Activated CD4-positive, alpha-beta memory T cell treated with anti-CD3 and anti-CD28 coated beads, Interleukin-2, amount 10 ng/mL, durations not matched to agents 7 days and 5 days (primary cell): ENCODE measurements around the gene ACTL8. TPM values are rescaled to one million over a fixed set of nuclear protein-coding genes. Genes with fewer than 3 reads are reported as not detected.

Experiments
- CTCF ChIA-PET: fragments of 350-600 bp; sonication (Branson Sonifier 250); formaldehyde crosslinking; loops from one replicate; lab custom pipeline; 2021; ENCODE audit warnings: antibody characterized with exemption, inconsistent platforms; lab: Charles Lee
- POLR2A ChIA-PET: fragments of 350-600 bp; sonication (Branson Sonifier 250); formaldehyde crosslinking; loops from one replicate; lab custom pipeline; 2021; ENCODE audit warnings: antibody characterized with exemption; lab: Charles Lee
- DNase-seq: peaks from one replicate; pipeline ENCODE4 v3.0.0-alpha.2; 2020
- H3K27ac Mint-ChIP-seq: one replicate; pipeline ENCODE4 v1.8.0; 2021; ENCODE audit warnings: mild to moderate bottlenecking, mixed read lengths
- H3K27me3 Mint-ChIP-seq: one replicate; pipeline ENCODE4 v1.8.0; 2021; ENCODE audit warnings: mixed read lengths
- H3K36me3 Mint-ChIP-seq: one replicate; pipeline ENCODE4 v1.8.0; 2021; ENCODE audit warnings: low read depth, mixed read lengths
- H3K4me1 Mint-ChIP-seq: one replicate; pipeline ENCODE4 v1.8.0; 2021; ENCODE audit warnings: mixed read lengths
- H3K4me3 Mint-ChIP-seq: one replicate; pipeline ENCODE4 v1.8.0; 2021; ENCODE audit warnings: mild to moderate bottlenecking, mixed read lengths
- H3K9me3 Mint-ChIP-seq: one replicate; pipeline ENCODE4 v1.8.0; 2021; ENCODE audit warnings: mixed read lengths
- total RNA-seq, 2 experiments: library from RNA; stranded (reverse); gene quantifications; one replicate each; pipeline ENCODE4 v1.2.3, GENCODE V29; 2021

ACTL8 gene
- total RNA-seq, 2 experiments from 2014 or later, result not detected

DNA sequence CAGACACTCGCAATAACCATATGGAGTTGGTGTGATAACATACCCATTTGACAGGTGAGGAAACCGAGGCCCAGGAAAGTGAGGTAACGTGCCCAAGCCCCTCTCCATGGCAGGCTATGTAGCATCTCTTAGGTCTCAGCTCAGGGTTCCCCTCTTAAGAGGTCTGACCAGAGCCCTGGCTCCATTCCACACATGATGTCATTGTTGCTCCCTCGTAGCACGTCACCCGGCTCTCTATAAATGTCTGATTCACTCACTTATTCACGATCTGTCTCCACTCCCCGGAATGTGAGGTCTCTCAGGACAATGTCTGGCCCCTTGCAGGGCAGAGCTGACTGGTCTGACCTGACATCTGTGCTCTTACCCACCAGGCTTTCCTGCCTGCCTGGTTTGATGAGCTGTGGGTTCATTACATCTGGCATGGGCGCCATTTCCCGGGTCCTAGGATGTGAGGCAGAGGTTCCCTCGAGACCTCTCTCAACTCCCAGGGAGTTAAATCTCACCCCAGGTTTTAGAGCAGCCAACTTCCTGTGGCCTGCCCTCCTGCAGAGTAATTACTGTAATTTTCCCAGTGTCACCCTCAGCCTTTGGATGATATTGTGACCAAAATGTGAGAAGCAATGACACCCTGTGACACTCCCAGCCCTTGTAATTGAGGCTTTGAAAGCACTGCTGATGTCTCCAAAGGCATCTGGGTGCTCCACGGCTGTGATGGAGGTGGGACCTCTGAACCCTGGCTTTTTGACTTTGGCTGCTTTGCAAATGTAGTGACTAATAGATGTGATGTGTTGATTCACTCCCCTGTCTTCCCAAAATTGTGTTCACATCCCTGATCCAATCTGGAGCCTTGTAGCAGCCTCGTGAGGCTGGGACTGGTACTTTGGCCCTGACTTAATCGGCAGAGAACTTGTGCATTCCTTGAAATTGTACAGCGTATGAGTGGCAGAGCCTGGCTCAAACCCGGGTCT lies 10.6 kb downstream of the ACTL8 start:
- H3K4me1 Mint-ChIP-seq, result no peaks in the 10 kb centered on the region
- no peaks in the 10 kb centered on the region for H3K27me3 Mint-ChIP-seq
- CTCF ChIA-PET, result no interaction called here
- H3K4me3 Mint-ChIP-seq, result no peak overlapping the region
- H3K9me3 Mint-ChIP-seq, result peaks cover 5% of the 10 kb centered on the region
- POLR2A ChIA-PET, result no interaction called here
- H3K36me3 Mint-ChIP-seq, result no peaks in the 10 kb centered on the region
- no peak for DNase-seq
- H3K27ac Mint-ChIP-seq, result no peak overlapping the region

DNA sequence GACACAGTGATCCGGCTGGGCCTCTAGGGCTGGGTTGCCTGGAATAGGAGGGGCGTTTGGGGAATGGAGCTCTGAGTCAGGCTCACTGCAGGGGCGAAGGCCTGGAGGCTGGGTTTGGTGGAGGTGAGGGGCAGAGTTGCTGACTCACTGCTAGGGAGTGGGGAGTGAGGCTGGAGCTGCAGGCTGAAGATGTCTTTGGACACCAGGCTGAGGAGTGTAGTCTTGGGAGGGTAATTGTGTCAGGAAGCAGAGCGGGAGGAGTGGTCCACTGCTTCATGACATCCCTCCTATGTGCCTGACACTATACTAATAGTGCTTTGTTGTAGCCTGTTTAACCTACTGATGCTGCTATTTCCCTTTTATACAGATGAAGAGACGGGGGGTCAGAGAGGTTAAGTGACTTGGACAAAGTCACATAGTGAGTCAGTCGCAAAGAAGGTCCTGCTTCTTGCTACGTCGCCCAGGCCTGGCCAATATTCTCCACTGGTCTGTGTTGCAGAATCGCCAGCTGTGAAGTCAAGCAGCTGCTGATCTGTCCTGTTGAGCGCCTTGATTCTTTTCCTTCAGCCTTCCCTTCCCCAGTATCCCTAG lies 13.6 kb downstream of the ACTL8 start:
- Mint-ChIP-seq H3K36me3 (no peaks in the 10 kb centered on the region), H3K27me3 (no peaks in the 10 kb centered on the region), H3K9me3 (no peaks in the 10 kb centered on the region), H3K4me3 (no peak overlapping the region), H3K4me1 (no peaks in the 10 kb centered on the region), H3K27ac (no peak overlapping the region)
- CTCF ChIA-PET, result no interaction called here
- POLR2A ChIA-PET, result no interaction called here
- DNase-seq, result no peak

DNA sequence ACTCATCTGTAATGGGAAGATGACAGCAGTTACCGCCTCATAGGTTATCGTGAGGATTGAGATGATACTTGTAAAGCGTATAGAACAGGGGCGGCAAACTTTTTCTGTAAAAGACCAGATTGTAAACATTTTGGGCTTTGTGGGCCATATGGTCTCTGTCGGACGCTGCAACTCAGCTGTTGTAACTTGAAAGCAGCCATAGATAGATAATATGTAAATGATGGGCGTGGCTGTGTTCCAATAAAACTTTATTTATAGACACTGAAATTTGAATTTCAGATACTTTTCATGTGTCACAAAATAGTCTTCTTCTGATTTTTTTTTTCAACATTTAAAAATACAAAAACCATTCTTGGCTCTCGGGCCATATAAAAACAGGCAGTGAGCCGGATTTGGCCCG lies 15.8 kb downstream of the ACTL8 start:
- DNase-seq, result no peak
- CTCF ChIA-PET, result no interaction called here
- POLR2A ChIA-PET, result no interaction called here
- no peaks in the 10 kb centered on the region for H3K27me3 Mint-ChIP-seq
- H3K4me3 Mint-ChIP-seq, result no peak overlapping the region
- no peaks in the 10 kb centered on the region for H3K4me1 Mint-ChIP-seq
- no peaks in the 10 kb centered on the region for H3K9me3 Mint-ChIP-seq
- H3K36me3 Mint-ChIP-seq, result no peaks in the 10 kb centered on the region
- no peak overlapping the region for H3K27ac Mint-ChIP-seq

DNA sequence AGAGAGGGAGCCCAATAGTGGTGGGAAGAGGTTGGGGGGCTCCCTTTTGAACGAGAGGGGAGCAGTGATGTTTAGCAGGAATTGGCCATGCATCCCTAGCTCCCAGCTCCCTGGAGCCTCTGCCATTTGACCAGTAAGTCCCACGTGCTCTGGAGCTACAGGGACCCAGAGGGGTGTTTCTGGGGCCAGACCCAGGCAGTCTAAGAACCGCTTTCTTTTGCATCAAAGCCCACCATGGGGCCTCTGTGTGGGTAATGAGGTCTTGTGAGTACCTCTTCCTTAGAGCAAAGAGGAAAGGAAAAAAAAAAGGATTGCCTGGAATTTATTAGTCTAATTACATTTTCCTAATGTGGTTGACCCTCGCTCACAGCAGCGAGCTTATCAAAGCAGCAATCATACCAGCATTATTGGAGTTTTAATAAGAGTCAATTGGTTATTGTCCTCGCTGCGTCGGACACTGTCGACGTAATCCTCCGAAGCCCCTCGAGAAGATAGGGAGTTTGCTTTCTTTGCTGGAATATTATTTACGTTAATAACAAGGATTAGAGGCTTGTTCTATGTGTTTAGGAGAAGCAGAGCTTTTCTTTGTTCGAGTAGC lies 17.6 kb downstream of the ACTL8 start:
- H3K9me3 Mint-ChIP-seq, result no peaks in the 10 kb centered on the region
- H3K4me3 Mint-ChIP-seq, result no peak overlapping the region
- H3K4me1 Mint-ChIP-seq, result no peaks in the 10 kb centered on the region
- POLR2A ChIA-PET, result no interaction called here
- H3K27ac Mint-ChIP-seq, result no peak overlapping the region
- no peak for DNase-seq
- no peaks in the 10 kb centered on the region for H3K27me3 Mint-ChIP-seq
- CTCF ChIA-PET, result no interaction called here
- H3K36me3 Mint-ChIP-seq, result no peaks in the 10 kb centered on the region

DNA sequence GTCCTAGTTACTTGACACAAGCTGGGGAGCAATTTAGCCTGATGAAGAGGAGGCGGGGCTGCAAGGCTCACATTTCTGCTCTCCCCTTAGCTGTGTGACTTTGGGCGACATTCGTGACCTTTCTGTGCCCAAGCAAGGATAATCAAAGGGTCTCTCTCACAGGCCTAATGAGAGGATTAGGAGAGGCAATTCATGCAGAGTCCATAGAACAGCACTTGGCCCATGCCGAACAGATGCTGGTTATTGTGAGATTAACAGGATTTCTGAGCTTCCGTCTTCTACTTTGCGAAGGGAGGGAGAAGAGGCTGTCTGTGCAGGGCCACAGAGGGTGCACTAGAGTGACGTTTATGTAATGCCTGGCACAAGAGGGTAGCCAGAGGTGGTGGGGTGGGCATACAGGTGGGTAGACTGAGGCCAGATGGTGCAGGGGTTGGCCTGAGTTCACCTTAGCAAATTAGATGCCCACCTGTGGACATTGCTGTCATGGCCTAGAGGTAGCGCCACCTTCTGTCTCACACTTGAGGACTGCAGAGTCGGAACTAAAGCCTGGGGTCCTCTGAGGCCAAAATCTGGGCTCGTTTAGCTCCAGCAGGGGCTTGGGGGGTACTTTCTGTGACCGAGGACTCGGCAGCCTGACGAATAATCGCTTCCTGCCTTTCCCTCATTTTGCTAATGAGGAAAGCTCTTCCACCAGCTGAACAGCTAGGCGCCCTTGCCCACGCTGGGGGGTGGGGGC lies 18.6 kb downstream of the ACTL8 start:
- no peaks in the 10 kb centered on the region for H3K9me3 Mint-ChIP-seq
- ChIA-PET CTCF (no interaction called here), POLR2A (no interaction called here)
- H3K27me3 Mint-ChIP-seq, result no peaks in the 10 kb centered on the region
- DNase-seq, result no peak
- H3K36me3 Mint-ChIP-seq, result no peaks in the 10 kb centered on the region
- H3K4me3 Mint-ChIP-seq, result no peak overlapping the region
- no peak overlapping the region for H3K27ac Mint-ChIP-seq
- H3K4me1 Mint-ChIP-seq, result no peaks in the 10 kb centered on the region

DNA sequence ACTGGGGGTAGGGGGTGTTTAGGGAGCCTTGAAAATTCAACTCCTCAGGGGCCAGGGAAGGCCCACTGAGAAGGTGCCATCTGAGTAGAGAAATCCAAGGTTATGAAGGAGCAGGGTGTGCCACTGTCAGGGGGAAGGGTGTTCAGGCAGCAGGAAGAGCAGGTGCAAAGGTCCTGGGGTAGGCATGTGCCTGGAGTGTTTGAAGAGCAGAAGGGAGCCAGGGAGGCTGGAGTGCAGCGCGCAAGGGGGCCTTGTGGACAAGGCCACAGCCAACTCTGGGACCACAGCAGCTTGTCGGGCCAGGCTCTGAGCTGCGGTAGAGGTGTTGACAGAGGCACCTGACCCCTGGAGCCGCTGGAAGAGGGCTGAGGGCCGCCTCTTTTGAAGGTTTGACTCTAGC lies 19.3 kb downstream of the ACTL8 start:
- no peak for DNase-seq
- no peaks in the 10 kb centered on the region for H3K4me1 Mint-ChIP-seq
- no peaks in the 10 kb centered on the region for H3K9me3 Mint-ChIP-seq
- CTCF ChIA-PET, result no interaction called here
- POLR2A ChIA-PET, result no interaction called here
- no peak overlapping the region for H3K27ac Mint-ChIP-seq
- no peaks in the 10 kb centered on the region for H3K36me3 Mint-ChIP-seq
- no peak overlapping the region for H3K4me3 Mint-ChIP-seq
- no peaks in the 10 kb centered on the region for H3K27me3 Mint-ChIP-seq

DNA sequence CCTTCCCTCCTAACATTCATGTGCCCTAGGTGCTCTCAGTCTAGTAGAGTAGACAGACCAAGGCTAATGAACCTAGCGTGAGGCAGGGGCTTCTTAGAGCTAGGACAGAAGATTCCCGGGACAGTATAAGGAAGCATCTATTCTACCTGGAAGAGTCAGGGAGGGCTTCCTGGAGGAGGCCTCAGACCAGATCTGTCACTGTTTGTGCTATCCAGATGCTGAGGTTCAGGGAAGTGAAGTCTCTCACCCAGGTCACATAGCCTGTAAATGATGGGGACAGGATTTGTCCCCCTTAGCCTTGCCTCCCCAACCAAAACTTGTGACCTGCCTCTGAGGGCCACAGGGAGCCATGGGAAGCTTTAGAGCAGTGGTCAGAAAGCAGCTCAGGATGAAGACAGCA lies 20.7 kb downstream of the ACTL8 start:
- CTCF ChIA-PET, result no interaction called here
- H3K4me3 Mint-ChIP-seq, result no peak overlapping the region
- H3K36me3 Mint-ChIP-seq, result no peaks in the 10 kb centered on the region
- no peaks in the 10 kb centered on the region for H3K9me3 Mint-ChIP-seq
- H3K27me3 Mint-ChIP-seq, result no peaks in the 10 kb centered on the region
- H3K27ac Mint-ChIP-seq, result no peak overlapping the region
- DNase-seq, result no peak
- POLR2A ChIA-PET, result no interaction called here
- H3K4me1 Mint-ChIP-seq, result no peaks in the 10 kb centered on the region

DNA sequence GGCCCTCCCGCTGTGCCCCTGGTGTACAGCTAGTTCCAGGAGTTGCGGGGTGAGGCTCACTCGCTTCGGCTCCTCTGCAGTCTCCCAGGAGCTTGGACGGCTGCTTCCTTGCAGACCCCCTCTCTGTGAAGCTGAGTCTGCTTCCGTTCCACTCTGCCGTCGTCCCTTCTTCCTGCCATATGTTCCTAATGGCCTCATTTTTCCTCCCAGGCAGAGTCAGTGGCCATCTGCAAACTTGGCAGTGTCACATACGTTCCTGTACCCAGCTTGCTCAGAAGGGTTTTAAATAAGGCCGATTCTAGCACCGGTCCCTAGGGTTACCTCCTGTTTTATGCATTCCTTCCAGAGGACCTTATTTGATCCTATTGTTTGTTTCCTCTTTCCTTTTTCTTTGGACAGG lies 21.3 kb downstream of the ACTL8 start:
- Mint-ChIP-seq H3K27me3 (no peaks in the 10 kb centered on the region), H3K36me3 (no peaks in the 10 kb centered on the region), H3K4me1 (no peaks in the 10 kb centered on the region), H3K27ac (no peak overlapping the region), H3K9me3 (no peaks in the 10 kb centered on the region), H3K4me3 (no peak overlapping the region)
- no peak for DNase-seq
- ChIA-PET POLR2A (no interaction called here), CTCF (no interaction called here)

DNA sequence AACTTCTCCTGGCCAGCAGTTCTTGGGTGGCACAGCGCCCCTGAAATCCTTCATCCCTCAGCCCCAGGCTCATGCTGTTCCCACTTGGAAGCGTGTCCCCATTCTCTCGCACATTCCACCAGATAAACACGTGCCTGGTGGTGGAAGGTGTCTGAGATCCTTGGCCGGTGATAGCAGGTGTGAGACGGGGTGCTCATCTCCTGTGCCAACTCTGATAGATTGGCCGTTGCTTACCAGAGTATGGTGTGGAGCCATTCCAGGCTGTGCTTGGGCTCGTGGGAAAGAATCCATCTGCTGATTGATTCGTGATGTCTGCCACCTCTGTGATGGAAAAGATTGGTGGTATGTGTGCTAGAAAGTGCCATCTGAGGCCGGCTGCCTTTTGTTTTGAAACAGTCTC lies 22.2 kb downstream of the ACTL8 start:
- no peak for DNase-seq
- Mint-ChIP-seq H3K27ac (no peak overlapping the region), H3K4me1 (no peaks in the 10 kb centered on the region), H3K9me3 (no peaks in the 10 kb centered on the region), H3K36me3 (no peaks in the 10 kb centered on the region), H3K4me3 (no peak overlapping the region), H3K27me3 (no peaks in the 10 kb centered on the region)
- ChIA-PET POLR2A (no interaction called here), CTCF (no interaction called here)

DNA sequence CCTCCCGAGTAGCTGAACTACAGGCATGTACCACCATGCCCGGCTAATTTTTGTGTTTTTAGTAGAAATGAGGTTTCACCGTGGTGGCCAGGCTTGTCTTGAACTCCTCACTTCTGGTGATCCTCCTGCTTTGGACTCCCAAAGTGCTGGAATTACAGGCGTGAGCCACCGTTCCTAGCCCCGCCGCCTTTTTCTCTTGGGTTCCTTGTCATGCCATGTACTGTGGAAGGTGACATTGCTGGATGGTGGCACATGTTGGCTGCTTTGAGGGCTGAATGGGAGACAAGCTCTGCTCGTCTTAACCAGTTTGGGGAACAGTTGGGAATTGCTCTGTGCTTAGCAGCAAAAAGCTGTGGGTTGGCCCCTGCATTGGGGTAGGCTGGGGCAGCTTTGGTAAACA lies 22.7 kb downstream of the ACTL8 start:
- H3K4me1 Mint-ChIP-seq, result no peaks in the 10 kb centered on the region
- CTCF ChIA-PET, result no interaction called here

DNA sequence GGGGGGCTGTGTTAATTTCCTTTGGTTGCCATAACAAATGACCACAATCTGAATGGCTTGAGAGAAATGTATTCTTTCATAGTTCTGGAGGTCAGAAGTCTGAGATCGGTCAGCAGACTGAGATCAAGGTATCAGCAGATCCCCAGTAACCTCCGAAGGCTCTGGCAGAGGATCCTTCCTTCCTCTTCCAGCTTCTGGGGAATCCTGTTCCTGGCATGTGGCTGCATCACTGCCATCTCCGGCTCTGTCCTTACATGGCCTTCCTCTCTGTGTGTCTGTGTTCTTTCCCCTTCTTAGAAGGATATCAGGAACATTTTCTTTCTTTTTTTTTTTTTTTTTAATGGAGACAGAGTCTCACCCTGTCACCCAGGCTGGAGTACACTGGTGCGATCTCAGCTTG lies 25.8 kb downstream of the ACTL8 start:
- no peak for DNase-seq
- H3K27ac Mint-ChIP-seq, result no peak overlapping the region
- no peaks in the 10 kb centered on the region for H3K9me3 Mint-ChIP-seq
- no peaks in the 10 kb centered on the region for H3K4me1 Mint-ChIP-seq
- ChIA-PET POLR2A (no interaction called here), CTCF (no interaction called here)
- no peak overlapping the region for H3K4me3 Mint-ChIP-seq
- H3K27me3 Mint-ChIP-seq, result no peaks in the 10 kb centered on the region
- H3K36me3 Mint-ChIP-seq, result no peaks in the 10 kb centered on the region

More for the DNA sequence above, 22.7 kb downstream of the ACTL8 start:
- Mint-ChIP-seq H3K27ac (no peak overlapping the region), H3K9me3 (no peaks in the 10 kb centered on the region), H3K4me3 (no peak overlapping the region), H3K36me3 (no peaks in the 10 kb centered on the region), H3K27me3 (no peaks in the 10 kb centered on the region)
- POLR2A ChIA-PET, result no interaction called here
- DNase-seq, result no peak

DNA sequence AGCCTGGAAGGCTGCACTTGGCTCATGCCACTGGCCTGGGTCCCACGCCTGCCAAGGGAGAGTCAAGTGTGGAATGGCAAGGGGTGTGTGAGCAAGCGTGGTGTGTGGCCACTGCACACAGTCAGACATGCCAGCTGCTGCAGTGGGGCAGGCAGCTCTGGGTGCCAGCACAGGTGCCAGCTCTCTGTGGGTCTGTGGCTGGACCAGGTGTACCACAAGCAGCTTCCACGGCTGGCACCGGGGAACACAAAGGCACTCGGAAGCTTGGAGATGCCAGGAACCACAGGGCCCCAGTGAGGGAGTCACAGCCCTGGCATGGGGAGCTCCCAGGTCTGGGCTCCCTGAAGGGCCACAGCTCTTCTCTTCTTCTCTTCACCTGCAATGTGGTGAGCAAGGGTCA lies 34.8 kb downstream of the ACTL8 start:
- Mint-ChIP-seq H3K4me1 (no peaks in the 10 kb centered on the region), H3K36me3 (no peaks in the 10 kb centered on the region), H3K27ac (no peak overlapping the region), H3K27me3 (no peaks in the 10 kb centered on the region), H3K4me3 (no peak overlapping the region), H3K9me3 (peaks cover 1% of the 10 kb centered on the region)
- ChIA-PET POLR2A (no interaction called here), CTCF (no interaction called here)
- no peak for DNase-seq

DNA sequence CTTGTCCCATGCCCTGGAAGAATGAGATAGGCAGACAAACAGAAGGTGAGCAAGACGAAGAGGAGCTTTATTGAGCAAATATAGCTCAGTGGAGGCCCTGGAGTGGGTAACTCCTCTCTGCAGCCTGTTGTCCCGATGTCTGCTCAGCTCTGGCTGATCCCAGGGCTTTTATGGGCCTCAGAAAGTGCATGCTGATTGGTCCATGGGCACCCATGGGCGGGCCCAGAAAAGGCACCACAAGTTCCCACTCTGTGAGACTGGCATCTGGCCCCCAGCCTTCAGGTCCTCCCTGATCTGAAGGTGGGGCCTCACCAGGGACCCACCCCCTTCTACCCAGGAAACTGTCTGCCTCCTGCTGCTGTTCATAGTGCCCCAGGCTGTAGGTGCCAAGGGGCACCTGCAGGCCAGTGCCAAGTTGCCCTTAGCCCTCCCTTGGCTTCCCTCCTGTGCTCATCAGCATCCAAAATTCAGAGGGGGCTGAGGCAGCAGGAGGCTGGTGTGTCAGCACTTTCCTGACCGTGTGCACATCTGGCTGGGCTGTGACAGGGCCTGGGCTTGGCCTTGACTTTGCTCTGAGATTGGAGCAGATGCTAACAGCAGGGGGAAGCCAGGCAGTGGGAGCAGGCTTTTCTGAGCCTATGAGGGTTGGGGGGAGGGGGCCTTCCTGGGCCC lies 35.4 kb downstream of the ACTL8 start:
- no peak for DNase-seq
- Mint-ChIP-seq H3K4me1 (no peaks in the 10 kb centered on the region), H3K4me3 (no peak overlapping the region), H3K27ac (no peak overlapping the region), H3K9me3 (peaks cover 1% of the 10 kb centered on the region), H3K36me3 (no peaks in the 10 kb centered on the region), H3K27me3 (no peaks in the 10 kb centered on the region)
- CTCF ChIA-PET, result no interaction called here
- POLR2A ChIA-PET, result no interaction called here
